Measurements from ENCODE around the gene KRTAP3-3.

- TF ChIP-seq CTCF (conservative IDR thresholded peaks at IDR 0.05; ENCODE audit: low read depth, low read length), result no peak
- no peak for TF ChIP-seq EZH2 (IDR thresholded peaks at IDR 0.05; ENCODE audit: borderline replicate concordance, low read depth, low read length, poor library complexity, severe bottlenecking)
Measured at GRCh38 chr17:41026715-41027471, 32.9 kb upstream of the KRTAP3-3 start, which contains the start of gene KRTAP1-5.
